Lower lobe of right lung (tissue), 2 donors: Measurements from ENCODE around the gene GYG1. TPM values are rescaled to one million over a fixed set of nuclear protein-coding genes. Genes with fewer than 3 reads are reported as not detected.

Experiments
- ATAC-seq, 2 donors: fragments of 200-7000 bp; cut with Tn5 transposase; one replicate each; pipeline ENCODE4 v1.9.1; 2020 to 2022; ENCODE audit warnings: mild to moderate bottlenecking in 2 of 2, moderate library complexity in 2 of 2
- DNase-seq: peaks from one replicate; pipeline ENCODE4 v3.0.0-alpha.2; 2020
- H3K27ac ChIP-seq: fragments of 200-600 bp; one replicate; pipeline ENCODE4 v1.8.0; 2022
- H3K27me3 ChIP-seq: fragments of 200-600 bp; one replicate; pipeline ENCODE4 v1.8.0; 2022; ENCODE audit warnings: low read depth
- H3K36me3 ChIP-seq: fragments of 200-600 bp; one replicate; pipeline ENCODE4 v1.8.0; 2022; ENCODE audit warnings: mild to moderate bottlenecking
- H3K4me1 ChIP-seq: fragments of 200-600 bp; one replicate; pipeline ENCODE4 v1.8.0; 2022
- H3K4me3 ChIP-seq: fragments of 200-600 bp; one replicate; pipeline ENCODE4 v1.8.0; 2022; ENCODE audit warnings: mild to moderate bottlenecking
- H3K9me3 ChIP-seq: fragments of 200-600 bp; one replicate; pipeline ENCODE4 v1.8.0; 2022
- CTCF ChIP-seq: fragments of 200-600 bp; IDR thresholded peaks from one replicate; pipeline ENCODE4 v1.8.0; 2022; ENCODE audit warnings: antibody characterized with exemption, mild to moderate bottlenecking
- intact Hi-C: fragments of 100-400 bp; cut with DNase I; formaldehyde crosslinking; loops from one replicate; pipeline ENCODE4 v1.11.0; 2022
- total RNA-seq: library from RNA; stranded (reverse); fragmentation: NEBNext Ultra II Directional; extraction: Animal tissue kit (Norgen Biotek cat#: 25700); gene quantifications from one replicate; pipeline ENCODE4 v1.2.1, GENCODE V29; 2021
- donor health status: DM: no; HTN: yes; CAD: no; lungs with severe emphysema.

Gene GYG1
- total RNA-seq, 1 donor from 2014 or later, result 51.3 TPM

DNA sequence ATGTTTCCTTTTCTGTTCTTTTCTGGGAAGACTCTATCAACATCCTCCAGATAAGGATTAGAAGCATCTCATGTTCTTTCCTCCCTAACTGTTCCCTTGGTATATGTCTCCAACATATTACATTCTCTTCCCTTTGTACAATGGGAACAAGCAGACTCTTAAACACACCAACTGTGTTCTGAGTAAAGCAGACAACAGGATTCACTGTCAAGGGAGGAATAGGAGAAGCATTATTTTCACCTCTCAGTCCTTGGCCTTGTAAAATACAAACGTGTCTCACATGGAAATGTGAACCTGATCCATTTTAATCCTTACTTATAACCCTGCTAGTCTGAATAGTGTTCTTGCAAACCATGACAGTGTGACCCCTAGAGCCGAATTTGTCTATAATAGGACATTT is 19.6 kb downstream of the GYG1 start:
- Histone ChIP-seq H3K36me3 (peaks cover 66% of the 10 kb centered on the region), H3K27ac (no peak overlapping the region)

DNA sequence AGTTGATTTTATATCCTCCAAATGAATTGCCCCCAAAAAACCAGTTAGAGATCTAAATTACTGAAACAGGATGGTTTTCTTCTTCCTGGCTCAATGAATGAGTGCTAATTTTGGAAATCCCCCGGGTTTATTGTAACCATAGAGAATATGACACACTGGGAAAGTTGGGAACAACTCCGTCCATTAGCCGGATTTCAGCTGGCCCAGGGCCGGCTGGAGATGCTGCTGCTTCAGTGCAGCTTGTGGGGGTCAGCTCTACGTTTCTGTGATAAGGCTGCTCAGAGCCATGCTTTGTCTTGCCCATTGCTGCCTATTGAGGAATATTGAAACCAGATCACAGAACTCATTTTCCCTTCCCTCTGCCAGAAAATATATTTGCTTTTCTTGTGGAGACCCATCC is 20.3 kb downstream of the GYG1 start:
- TF ChIP-seq CTCF, result no peak
- Histone ChIP-seq H3K27ac (no peak overlapping the region), H3K27me3 (no peaks in the 10 kb centered on the region), H3K9me3 (no peaks in the 10 kb centered on the region), H3K4me3 (no peak overlapping the region), H3K36me3 (peaks cover 66% of the 10 kb centered on the region), H3K4me1 (peaks cover 19% of the 10 kb centered on the region)
- no peak for ATAC-seq
- intact Hi-C loops, result no loop called here
- no peak for DNase-seq

More for the DNA sequence above, 19.6 kb downstream of the GYG1 start:
- Histone ChIP-seq H3K4me3 (no peak overlapping the region), H3K27me3 (no peaks in the 10 kb centered on the region), H3K4me1 (peaks cover 19% of the 10 kb centered on the region), H3K9me3 (no peaks in the 10 kb centered on the region)
- intact Hi-C loops, result no loop called here
- DNase-seq (no peak), ATAC-seq (no peak)
- no peak for TF ChIP-seq CTCF

DNA sequence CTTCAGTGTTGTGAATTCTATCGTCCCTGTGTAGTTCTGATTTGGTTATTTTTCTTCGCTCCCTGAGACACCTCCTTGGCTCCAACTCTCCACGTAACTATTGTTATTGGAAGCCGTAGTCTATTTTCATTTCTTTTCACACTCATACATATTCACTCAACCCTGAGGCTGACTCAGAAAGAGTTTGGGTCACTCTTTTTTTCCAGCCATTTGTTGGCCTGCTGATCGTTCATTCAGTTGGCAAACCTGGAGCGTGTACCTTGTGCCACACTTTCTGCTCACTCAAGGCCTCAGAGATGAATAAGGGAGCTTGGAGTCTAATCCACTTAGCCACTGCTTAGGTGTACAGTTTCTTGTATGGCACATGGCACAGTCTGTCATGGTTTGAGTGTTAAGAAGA is 22.4 kb downstream of the GYG1 start:
- Histone ChIP-seq H3K4me3 (no peak overlapping the region), H3K27me3 (no peaks in the 10 kb centered on the region), H3K36me3 (peaks cover 50% of the 10 kb centered on the region), H3K27ac (no peak overlapping the region), H3K9me3 (no peaks in the 10 kb centered on the region), H3K4me1 (peaks cover 19% of the 10 kb centered on the region)
- no peak for DNase-seq
- TF ChIP-seq CTCF, result no peak
- no peak for ATAC-seq
- intact Hi-C loops, result no loop called here

GRCh38 chr3:149015393-149015792 is 24.1 kb downstream of the GYG1 start:
- peaks cover 17% of the 10 kb centered on the region for H3K4me1 ChIP-seq
- H3K9me3 ChIP-seq, result no peaks in the 10 kb centered on the region
- no peak overlapping the region for H3K27ac ChIP-seq
- no peak for DNase-seq
- H3K4me3 ChIP-seq, result no peak overlapping the region
- peaks cover 35% of the 10 kb centered on the region for H3K36me3 ChIP-seq
- ATAC-seq, result no peak
- no peaks in the 10 kb centered on the region for H3K27me3 ChIP-seq
- no peak for TF ChIP-seq CTCF
- intact Hi-C loops, result no loop called here

- no peak for DNase-seq
- intact Hi-C loops, result no loop called here
- TF ChIP-seq CTCF, result no peak
- Histone ChIP-seq H3K36me3 (peaks cover 35% of the 10 kb centered on the region), H3K27me3 (no peaks in the 10 kb centered on the region), H3K27ac (no peak overlapping the region), H3K4me3 (no peak overlapping the region), H3K9me3 (no peaks in the 10 kb centered on the region), H3K4me1 (peaks cover 8% of the 10 kb centered on the region)
- no peak for ATAC-seq
These were observed 24.9 kb downstream of the GYG1 start for GRCh38 chr3:149016242-149016641.
